ENCODE measurements around the gene SGK1.

GRCh38 chr6:134134654-134135053, 183.3 kb downstream of the SGK1 start:
- TF ChIP-seq CTCF (IDR thresholded peaks at IDR 0.05; ENCODE audit: low read depth, low read length) (no peak), EZH2phosphoT487 (IDR thresholded peaks at IDR 0.05; ENCODE audit: low read depth) (no peak)
